Right lung (tissue), 10 donors: Measurements from ENCODE around the gene SRSF1. TPM values are rescaled to one million over a fixed set of nuclear protein-coding genes. Genes with fewer than 3 reads are reported as not detected.
"Not testable (repeated sequence)": the region's sequence is repeated elsewhere in the genome, so short reads cannot be mapped to it uniquely, and the experiment has no call there.

Experiments
- DNase-seq, 2 donors: peaks; one replicate each; pipeline ENCODE4 v3.0.0-alpha.2; 2013
- long read RNA-seq, 8 donors: transcript quantifications; one replicate each; lab custom pipeline, GENCODE V29; 2026
- polyA plus RNA-seq, 5 donors: library from polyadenylated mRNA; unstranded; fragments of 120-200 nt; gene quantifications; one replicate each; pipeline versions ENCODE4 v1.2.1 to v1.2.3, GENCODE V29; 2013; ENCODE audit warnings: inconsistent platforms in 1 of 5, low replicate concordance in 1 of 5; ENCODE audit not compliant: insufficient read length in 5 of 5, insufficient read depth in 1 of 5

Gene SRSF1
- polyA plus RNA-seq, result 100 to 1,000 TPM; 279 to 434 (median 362) TPM
- long read RNA-seq, donor 1, transcript SRSF1-205 (3 exons, 3,117 nt), result minor isoform, 16 of 183 reads
- long read RNA-seq, donor 1, transcript SRSF1-202 (2 exons, 689 nt), result minor isoform, 13 of 183 reads
- long read RNA-seq, donor 1, transcript SRSF1-204 (4 exons, 1,720 nt), result minor isoform, 25 of 183 reads
- long read RNA-seq, donor 1, transcript SRSF1-201 (4 exons, 1,513 nt), result major isoform, 84 of 183 reads
- long read RNA-seq, donor 1, partial matches to known transcripts, result 35 of 183 reads
- long read RNA-seq, donor 1, other reads (novel, unspliced or antisense), result 9 of 183 reads
- long read RNA-seq, donor 2, transcript SRSF1-201 (4 exons, 1,513 nt), result major isoform, 57 of 94 reads
- long read RNA-seq, donor 2, transcript SRSF1-205 (3 exons, 3,117 nt), result minor isoform, 12 of 94 reads
- long read RNA-seq, donor 2, transcript SRSF1-204 (4 exons, 1,720 nt), result minor isoform, 12 of 94 reads
- long read RNA-seq, donor 2, partial matches to known transcripts, result 9 of 94 reads
- long read RNA-seq, donor 2, other reads (novel, unspliced or antisense), result 0 of 94 reads
- long read RNA-seq, donor 3, transcript SRSF1-201 (4 exons, 1,513 nt), result major isoform, 55 of 137 reads
- long read RNA-seq, donor 3, transcript SRSF1-205 (3 exons, 3,117 nt), result minor isoform, 17 of 137 reads
- long read RNA-seq, donor 3, transcript SRSF1-202 (2 exons, 689 nt), result minor isoform, 8 of 137 reads
- long read RNA-seq, donor 3, transcript SRSF1-204 (4 exons, 1,720 nt), result minor isoform, 21 of 137 reads
- long read RNA-seq, donor 3, partial matches to known transcripts, result 30 of 137 reads
- long read RNA-seq, donor 3, other reads (novel, unspliced or antisense), result 5 of 137 reads
- long read RNA-seq, donor 4, transcript SRSF1-204 (4 exons, 1,720 nt), result minor isoform, 14 of 53 reads
- long read RNA-seq, donor 4, transcript SRSF1-201 (4 exons, 1,513 nt), result major isoform, 33 of 53 reads
- long read RNA-seq, donor 4, partial matches to known transcripts, result 0 of 53 reads
- long read RNA-seq, donor 4, other reads (novel, unspliced or antisense), result 0 of 53 reads
- long read RNA-seq, donor 5, transcript SRSF1-205 (3 exons, 3,117 nt), result minor isoform, 28 of 128 reads
- long read RNA-seq, donor 5, transcript SRSF1-201 (4 exons, 1,513 nt), result major isoform, 76 of 128 reads
- long read RNA-seq, donor 5, transcript SRSF1-202 (2 exons, 689 nt), result minor isoform, 8 of 128 reads
- long read RNA-seq, donor 5, transcript SRSF1-204 (4 exons, 1,720 nt), result minor isoform, 15 of 128 reads
- long read RNA-seq, donor 5, partial matches to known transcripts, result 0 of 128 reads
- long read RNA-seq, donor 5, other reads (novel, unspliced or antisense), result 0 of 128 reads
- long read RNA-seq, donor 6, transcript SRSF1-205 (3 exons, 3,117 nt), result minor isoform, 20 of 144 reads
- long read RNA-seq, donor 6, transcript SRSF1-202 (2 exons, 689 nt), result minor isoform, 13 of 144 reads
- long read RNA-seq, donor 6, transcript SRSF1-201 (4 exons, 1,513 nt), result major isoform, 71 of 144 reads
- long read RNA-seq, donor 6, transcript SRSF1-204 (4 exons, 1,720 nt), result minor isoform, 32 of 144 reads
- long read RNA-seq, donor 6, partial matches to known transcripts, result 7 of 144 reads
- long read RNA-seq, donor 6, other reads (novel, unspliced or antisense), result 0 of 144 reads
- long read RNA-seq, donor 7, transcript SRSF1-202 (2 exons, 689 nt), result minor isoform, 18 of 104 reads
- long read RNA-seq, donor 7, transcript SRSF1-201 (4 exons, 1,513 nt), result major isoform, 68 of 104 reads
- long read RNA-seq, donor 7, transcript SRSF1-205 (3 exons, 3,117 nt), result minor isoform, 7 of 104 reads
- long read RNA-seq, donor 7, transcript SRSF1-204 (4 exons, 1,720 nt), result minor isoform, 11 of 104 reads
- long read RNA-seq, donor 7, partial matches to known transcripts, result 0 of 104 reads
- long read RNA-seq, donor 7, other reads (novel, unspliced or antisense), result 0 of 104 reads
- long read RNA-seq, donor 8, transcript SRSF1-201 (4 exons, 1,513 nt), result major isoform, 28 of 34 reads
- long read RNA-seq, donor 8, partial matches to known transcripts, result 0 of 34 reads
- long read RNA-seq, donor 8, other reads (novel, unspliced or antisense), result 0 of 34 reads

- peak; percentile 99 for DNase-seq
These were observed at the start of gene SRSF1 for GRCh38 chr17:58006924-58007780. Gene SRSF1, minus strand, starts transcription at chr17:58007246. Its CDS starts 109 bp downstream, at chr17:58007137.

- DNase-seq, result no peak
These were observed 49.4 kb upstream of the SRSF1 start for GRCh38 chr17:58056476-58056875.

GRCh38 chr17:58054641-58055040, 47.6 kb upstream of the SRSF1 start:
- DNase-seq, result no peak

GRCh38 chr17:58052945-58053715, 46.1 kb upstream of the SRSF1 start:
- no peak for DNase-seq

GRCh38 chr17:58052407-58052806, 45.4 kb upstream of the SRSF1 start:
- no peak for DNase-seq

- no peak for DNase-seq
These were observed 44.4 kb upstream of the SRSF1 start for GRCh38 chr17:58051468-58051867.

GRCh38 chr17:58050966-58051365, 43.9 kb upstream of the SRSF1 start:
- no peak for DNase-seq

- no peak for DNase-seq
These were observed 42.5 kb upstream of the SRSF1 start for GRCh38 chr17:58049533-58049932.

GRCh38 chr17:58047376-58048150, 40.5 kb upstream of the SRSF1 start:
- no peak for DNase-seq

- no peak for DNase-seq
These were observed 39.4 kb upstream of the SRSF1 start for GRCh38 chr17:58046239-58047094.

GRCh38 chr17:58044256-58044655, 37.2 kb upstream of the SRSF1 start:
- not testable (repeated sequence) for DNase-seq

GRCh38 chr17:58043221-58044181, 36.5 kb upstream of the SRSF1 start:
- no peak for DNase-seq

GRCh38 chr17:58041161-58041560, 34.1 kb upstream of the SRSF1 start:
- no peak for DNase-seq

GRCh38 chr17:58040386-58040785, 33.3 kb upstream of the SRSF1 start:
- DNase-seq, result no peak

- no peak for DNase-seq
These were observed 32.9 kb upstream of the SRSF1 start for GRCh38 chr17:58039975-58040374.
